ENCODE measurements around the gene ABLIM2.

ABLIM2 gene

DNA sequence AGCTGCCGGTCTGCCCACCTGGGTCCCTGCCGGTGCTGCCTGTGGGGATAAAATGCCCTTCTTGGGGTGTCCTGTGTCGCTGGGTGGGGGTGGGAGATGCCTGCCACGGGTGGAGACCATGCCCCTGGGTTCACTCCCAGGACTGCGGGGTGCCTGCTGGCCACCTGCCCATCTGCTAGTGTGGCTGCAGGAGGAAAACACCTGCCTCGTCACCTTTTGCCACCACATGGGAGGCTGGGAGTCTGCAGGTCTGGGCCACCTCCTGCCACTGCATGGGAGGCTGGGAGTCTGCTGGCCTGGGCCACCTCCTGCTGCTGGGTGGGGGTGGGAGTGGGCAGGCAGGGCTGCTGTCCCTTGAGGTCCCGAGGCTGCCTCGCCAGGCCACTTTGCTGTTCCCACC, 160.2 kb downstream of the ABLIM2 start:
- Histone ChIP-seq H3K27ac (ENCODE audit: low read length) (no peak overlapping the region), H3K79me2 (ENCODE audit: low read length) (no peaks in the 10 kb centered on the region), H4K20me1 (ENCODE audit: insufficient read depth, low read length) (no peaks in the 10 kb centered on the region), H3K4me3 (ENCODE audit: low read length) (no peak overlapping the region), H3K4me2 (ENCODE audit: low read depth, low read length) (no peak overlapping the region), H3K4me1 (ENCODE audit: low read length) (no peaks in the 10 kb centered on the region), H3K9me3 (replicated peaks; ENCODE audit: insufficient read depth, low read length) (no peaks in the 10 kb centered on the region), H3F3A (ENCODE audit: insufficient read depth, low read length) (no peaks in the 10 kb centered on the region), H3K36me3 (replicated peaks; ENCODE audit: insufficient read depth, low read length) (no peaks in the 10 kb centered on the region), H3K9me2 (replicated peaks; ENCODE audit: insufficient read depth, low read length) (no peaks in the 10 kb centered on the region), H3K9ac (ENCODE audit: low read length) (no peak overlapping the region), H3K27me3 (replicated peaks; ENCODE audit: insufficient read depth, low read length) (peaks cover 87% of the 10 kb centered on the region), H2AFZ (ENCODE audit: low read length) (no peak overlapping the region)
- no peak for DNase-seq
- no peak for TF ChIP-seq EZH2phosphoT487 (IDR thresholded peaks at IDR 0.05; ENCODE audit: low read length)
- TF ChIP-seq EZH2 (optimal IDR thresholded peaks at IDR 0.05; ENCODE audit: low read depth, low read length) = no peak
- no peak for TF ChIP-seq CTCF (IDR thresholded peaks at IDR 0.05; ENCODE audit: low read length)

DNA sequence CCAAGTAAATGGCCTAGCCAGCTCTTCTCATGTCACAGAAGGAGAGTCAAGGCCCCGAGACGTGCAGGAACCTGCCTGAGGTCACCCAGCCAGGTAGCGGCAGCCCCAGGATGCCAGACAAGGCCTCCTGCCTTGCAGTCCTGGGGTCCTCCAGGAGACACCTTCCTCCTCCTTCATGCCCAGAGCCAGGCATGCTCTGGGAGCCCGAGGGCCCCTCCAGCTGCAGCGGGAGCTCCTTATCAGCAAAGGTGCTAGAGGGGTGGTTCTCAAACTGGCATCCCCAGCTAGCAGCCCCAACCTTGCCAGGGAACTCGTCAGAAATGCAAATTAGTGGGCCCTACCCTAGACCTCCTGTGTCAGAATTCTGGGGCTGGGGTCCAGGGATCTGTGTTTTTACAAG, 162.7 kb downstream of the ABLIM2 start:
- TF ChIP-seq CTCF (IDR thresholded peaks at IDR 0.05; ENCODE audit: low read length) = no peak
- TF ChIP-seq EZH2phosphoT487 (IDR thresholded peaks at IDR 0.05; ENCODE audit: low read length) = no peak
- TF ChIP-seq EZH2 (optimal IDR thresholded peaks at IDR 0.05; ENCODE audit: low read depth, low read length) = no peak
- no peaks in the 10 kb centered on the region for H3K36me3 ChIP-seq (replicated peaks; ENCODE audit: insufficient read depth, low read length)
- H3K27me3 ChIP-seq (replicated peaks; ENCODE audit: insufficient read depth, low read length) = peaks cover 81% of the 10 kb centered on the region
- no peaks in the 10 kb centered on the region for H3K9me2 ChIP-seq (replicated peaks; ENCODE audit: insufficient read depth, low read length)
- H3K79me2 ChIP-seq (ENCODE audit: low read length) = no peaks in the 10 kb centered on the region
- no peaks in the 10 kb centered on the region for H3F3A ChIP-seq (ENCODE audit: insufficient read depth, low read length)
- H2AFZ ChIP-seq (ENCODE audit: low read length) = no peak overlapping the region
- H4K20me1 ChIP-seq (ENCODE audit: insufficient read depth, low read length) = no peaks in the 10 kb centered on the region
- H3K4me2 ChIP-seq (ENCODE audit: low read depth, low read length) = no peak overlapping the region
- no peak for DNase-seq
- no peak overlapping the region for H3K9ac ChIP-seq (ENCODE audit: low read length)
- no peaks in the 10 kb centered on the region for H3K9me3 ChIP-seq (replicated peaks; ENCODE audit: insufficient read depth, low read length)
- no peak overlapping the region for H3K4me3 ChIP-seq (ENCODE audit: low read length)
- H3K4me1 ChIP-seq (ENCODE audit: low read length) = no peaks in the 10 kb centered on the region
- no peak overlapping the region for H3K27ac ChIP-seq (ENCODE audit: low read length)

DNA sequence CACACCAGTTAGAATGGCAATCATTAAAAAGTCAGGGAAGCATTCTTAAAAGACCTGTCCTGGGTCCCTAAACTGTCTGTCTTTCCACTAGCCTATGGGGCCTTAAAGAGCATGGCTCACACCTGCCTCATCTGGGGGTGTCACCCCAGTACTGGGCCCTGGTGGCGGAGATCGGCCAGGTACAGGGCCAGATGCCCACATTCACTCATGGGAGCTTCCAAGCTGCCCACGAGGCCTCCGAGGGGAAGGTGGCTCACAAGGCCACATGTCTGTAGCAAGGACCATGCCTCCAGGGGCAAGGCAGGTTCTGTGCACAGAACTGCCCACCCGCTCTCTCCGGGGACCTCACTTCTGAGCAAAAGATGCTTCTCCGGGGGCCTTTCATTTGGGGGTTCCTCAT, 163.5 kb downstream of the ABLIM2 start:
- no peak overlapping the region for H3K27ac ChIP-seq (ENCODE audit: low read length)
- no peaks in the 10 kb centered on the region for H3F3A ChIP-seq (ENCODE audit: insufficient read depth, low read length)
- TF ChIP-seq EZH2 (optimal IDR thresholded peaks at IDR 0.05; ENCODE audit: low read depth, low read length) = no peak
- no peak for TF ChIP-seq EZH2phosphoT487 (IDR thresholded peaks at IDR 0.05; ENCODE audit: low read length)
- TF ChIP-seq CTCF (IDR thresholded peaks at IDR 0.05; ENCODE audit: low read length) = no peak
- no peak for DNase-seq
- H2AFZ ChIP-seq (ENCODE audit: low read length) = no peak overlapping the region
- H3K4me1 ChIP-seq (ENCODE audit: low read length) = no peaks in the 10 kb centered on the region
- H3K9ac ChIP-seq (ENCODE audit: low read length) = no peak overlapping the region
- H3K4me3 ChIP-seq (ENCODE audit: low read length) = no peak overlapping the region
- H3K36me3 ChIP-seq (replicated peaks; ENCODE audit: insufficient read depth, low read length) = no peaks in the 10 kb centered on the region
- no peak overlapping the region for H3K4me2 ChIP-seq (ENCODE audit: low read depth, low read length)
- no peaks in the 10 kb centered on the region for H3K79me2 ChIP-seq (ENCODE audit: low read length)
- peaks cover 81% of the 10 kb centered on the region for H3K27me3 ChIP-seq (replicated peaks; ENCODE audit: insufficient read depth, low read length)
- no peaks in the 10 kb centered on the region for H4K20me1 ChIP-seq (ENCODE audit: insufficient read depth, low read length)
- H3K9me2 ChIP-seq (replicated peaks; ENCODE audit: insufficient read depth, low read length) = no peaks in the 10 kb centered on the region
- no peaks in the 10 kb centered on the region for H3K9me3 ChIP-seq (replicated peaks; ENCODE audit: insufficient read depth, low read length)
